H1 (cell line): ENCODE data around the gene PTK6. TPM values are rescaled to one million over a fixed set of nuclear protein-coding genes. Genes with fewer than 3 reads are reported as not detected.

Source experiments
- POLR2A ChIP-seq, 2 experiments: IDR thresholded peaks; 1 replicate in 1 of 2; 2 replicates in 1 of 2; pipeline ENCODE4 v1.6.1; 2011; ENCODE audit warnings: low read depth in 2 of 2, low read length in 2 of 2, mild to moderate bottlenecking in 2 of 2; ENCODE audit errors: control extremely low read depth in 1 of 2
- SP1 ChIP-seq: IDR thresholded peaks from 2 replicates; pipeline ENCODE4 v1.6.1; 2011; ENCODE audit warnings: low read depth, low read length
- polyA plus RNA-seq, 7 experiments: library from polyadenylated mRNA; depleted of rRNA in 3 of 7; stranded (reverse) in 5 of 7; unstranded in 2 of 7; fragments of >200 nt in 5 of 7; fragments of 200-250 nt in 2 of 7; gene quantifications; 1 replicate in 5 of 7; 2 replicates in 1 of 7; 4 replicates in 1 of 7; pipeline versions ENCODE4 v1.2.1 to v1.2.3, GENCODE V29; 2011 to 2013; ENCODE audit warnings: missing spikeins in 2 of 7, mixed read lengths in 2 of 7
- total RNA-seq: library from RNA; stranded (reverse); fragmentation: NEBNext Ultra II Directional; extraction: Animal tissue kit (Norgen Biotek cat#: 25700); gene quantifications from 2 replicates; pipeline ENCODE4 v1.2.1, GENCODE V29; 2021
- TF ChIP-seq, protein P1 (sequence below), 3 experiments: IDR thresholded peaks; 1 replicate in 2 of 3; 2 replicates in 1 of 3; pipeline versions ENCODE4 v1.5.1 to v1.6.1; 2011; ENCODE audit warnings: low read length in 3 of 3, mild to moderate bottlenecking in 3 of 3, inconsistent platforms in 2 of 3, low read depth in 1 of 3, moderate library complexity in 1 of 3; ENCODE audit not compliant: insufficient read depth in 1 of 3; ENCODE audit errors: control extremely low read depth in 1 of 3
- TF ChIP-seq, protein P2 (sequence below): fragments of 300-600 bp; sonication (generic); IDR thresholded peaks from 2 replicates; pipeline ENCODE4 v1.7.1; 2012; ENCODE audit warnings: low read length, moderate library complexity, mild to moderate bottlenecking, inconsistent platforms; ENCODE audit not compliant: insufficient replicate concordance

The PTK6 gene
- total and polyA plus RNA-seq, 2 of the 8 experiments (the other 6 are each of a cell fraction or from before 2014, with no cell fraction given), result 0.12 to 0.19 TPM

DNA sequence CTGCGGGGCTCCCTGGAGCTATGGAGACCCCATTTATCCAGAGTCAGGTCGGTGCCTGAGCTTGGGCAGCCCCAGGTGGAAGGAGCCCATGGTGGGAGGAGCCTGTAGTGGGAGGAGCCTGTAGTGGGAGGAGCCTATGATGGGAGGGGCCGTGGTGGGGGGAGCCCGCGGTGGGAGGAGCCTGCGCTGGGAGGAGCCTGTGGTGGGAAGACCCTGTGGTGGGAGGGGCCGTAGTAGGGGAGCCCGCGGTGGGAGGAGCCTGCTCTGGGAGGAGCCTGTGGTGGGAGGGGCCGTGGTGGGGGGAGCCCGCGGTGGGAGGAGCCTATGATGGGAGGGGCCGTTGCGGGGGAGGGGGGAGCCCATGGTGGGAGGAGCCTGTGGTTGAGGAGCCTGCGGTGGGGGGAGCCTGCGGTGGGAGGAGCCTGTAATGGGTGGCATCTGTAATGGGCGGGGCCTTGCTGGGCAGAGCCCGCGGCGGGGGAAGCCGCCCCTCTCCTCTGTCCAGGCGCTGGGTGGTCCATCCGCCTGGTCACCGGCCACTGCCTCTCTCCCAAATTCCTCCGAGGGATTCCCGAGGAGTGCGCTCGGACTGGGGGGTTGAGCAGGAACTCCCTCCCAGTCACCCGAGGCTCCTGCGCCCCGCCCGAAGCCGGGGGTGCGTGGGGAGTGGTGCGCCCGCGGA lies 16.2 kb upstream of the PTK6 start (continued):
- TF ChIP-seq, protein P1, sequence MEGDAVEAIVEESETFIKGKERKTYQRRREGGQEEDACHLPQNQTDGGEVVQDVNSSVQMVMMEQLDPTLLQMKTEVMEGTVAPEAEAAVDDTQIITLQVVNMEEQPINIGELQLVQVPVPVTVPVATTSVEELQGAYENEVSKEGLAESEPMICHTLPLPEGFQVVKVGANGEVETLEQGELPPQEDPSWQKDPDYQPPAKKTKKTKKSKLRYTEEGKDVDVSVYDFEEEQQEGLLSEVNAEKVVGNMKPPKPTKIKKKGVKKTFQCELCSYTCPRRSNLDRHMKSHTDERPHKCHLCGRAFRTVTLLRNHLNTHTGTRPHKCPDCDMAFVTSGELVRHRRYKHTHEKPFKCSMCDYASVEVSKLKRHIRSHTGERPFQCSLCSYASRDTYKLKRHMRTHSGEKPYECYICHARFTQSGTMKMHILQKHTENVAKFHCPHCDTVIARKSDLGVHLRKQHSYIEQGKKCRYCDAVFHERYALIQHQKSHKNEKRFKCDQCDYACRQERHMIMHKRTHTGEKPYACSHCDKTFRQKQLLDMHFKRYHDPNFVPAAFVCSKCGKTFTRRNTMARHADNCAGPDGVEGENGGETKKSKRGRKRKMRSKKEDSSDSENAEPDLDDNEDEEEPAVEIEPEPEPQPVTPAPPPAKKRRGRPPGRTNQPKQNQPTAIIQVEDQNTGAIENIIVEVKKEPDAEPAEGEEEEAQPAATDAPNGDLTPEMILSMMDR (IDR thresholded peaks at IDR 0.05; ENCODE audit: control extremely low read depth in 1 of 3, insufficient read depth in 1 of 3, low read depth in 1 of 3, low read length in 3 of 3), result no peak
- TF ChIP-seq, protein P2, sequence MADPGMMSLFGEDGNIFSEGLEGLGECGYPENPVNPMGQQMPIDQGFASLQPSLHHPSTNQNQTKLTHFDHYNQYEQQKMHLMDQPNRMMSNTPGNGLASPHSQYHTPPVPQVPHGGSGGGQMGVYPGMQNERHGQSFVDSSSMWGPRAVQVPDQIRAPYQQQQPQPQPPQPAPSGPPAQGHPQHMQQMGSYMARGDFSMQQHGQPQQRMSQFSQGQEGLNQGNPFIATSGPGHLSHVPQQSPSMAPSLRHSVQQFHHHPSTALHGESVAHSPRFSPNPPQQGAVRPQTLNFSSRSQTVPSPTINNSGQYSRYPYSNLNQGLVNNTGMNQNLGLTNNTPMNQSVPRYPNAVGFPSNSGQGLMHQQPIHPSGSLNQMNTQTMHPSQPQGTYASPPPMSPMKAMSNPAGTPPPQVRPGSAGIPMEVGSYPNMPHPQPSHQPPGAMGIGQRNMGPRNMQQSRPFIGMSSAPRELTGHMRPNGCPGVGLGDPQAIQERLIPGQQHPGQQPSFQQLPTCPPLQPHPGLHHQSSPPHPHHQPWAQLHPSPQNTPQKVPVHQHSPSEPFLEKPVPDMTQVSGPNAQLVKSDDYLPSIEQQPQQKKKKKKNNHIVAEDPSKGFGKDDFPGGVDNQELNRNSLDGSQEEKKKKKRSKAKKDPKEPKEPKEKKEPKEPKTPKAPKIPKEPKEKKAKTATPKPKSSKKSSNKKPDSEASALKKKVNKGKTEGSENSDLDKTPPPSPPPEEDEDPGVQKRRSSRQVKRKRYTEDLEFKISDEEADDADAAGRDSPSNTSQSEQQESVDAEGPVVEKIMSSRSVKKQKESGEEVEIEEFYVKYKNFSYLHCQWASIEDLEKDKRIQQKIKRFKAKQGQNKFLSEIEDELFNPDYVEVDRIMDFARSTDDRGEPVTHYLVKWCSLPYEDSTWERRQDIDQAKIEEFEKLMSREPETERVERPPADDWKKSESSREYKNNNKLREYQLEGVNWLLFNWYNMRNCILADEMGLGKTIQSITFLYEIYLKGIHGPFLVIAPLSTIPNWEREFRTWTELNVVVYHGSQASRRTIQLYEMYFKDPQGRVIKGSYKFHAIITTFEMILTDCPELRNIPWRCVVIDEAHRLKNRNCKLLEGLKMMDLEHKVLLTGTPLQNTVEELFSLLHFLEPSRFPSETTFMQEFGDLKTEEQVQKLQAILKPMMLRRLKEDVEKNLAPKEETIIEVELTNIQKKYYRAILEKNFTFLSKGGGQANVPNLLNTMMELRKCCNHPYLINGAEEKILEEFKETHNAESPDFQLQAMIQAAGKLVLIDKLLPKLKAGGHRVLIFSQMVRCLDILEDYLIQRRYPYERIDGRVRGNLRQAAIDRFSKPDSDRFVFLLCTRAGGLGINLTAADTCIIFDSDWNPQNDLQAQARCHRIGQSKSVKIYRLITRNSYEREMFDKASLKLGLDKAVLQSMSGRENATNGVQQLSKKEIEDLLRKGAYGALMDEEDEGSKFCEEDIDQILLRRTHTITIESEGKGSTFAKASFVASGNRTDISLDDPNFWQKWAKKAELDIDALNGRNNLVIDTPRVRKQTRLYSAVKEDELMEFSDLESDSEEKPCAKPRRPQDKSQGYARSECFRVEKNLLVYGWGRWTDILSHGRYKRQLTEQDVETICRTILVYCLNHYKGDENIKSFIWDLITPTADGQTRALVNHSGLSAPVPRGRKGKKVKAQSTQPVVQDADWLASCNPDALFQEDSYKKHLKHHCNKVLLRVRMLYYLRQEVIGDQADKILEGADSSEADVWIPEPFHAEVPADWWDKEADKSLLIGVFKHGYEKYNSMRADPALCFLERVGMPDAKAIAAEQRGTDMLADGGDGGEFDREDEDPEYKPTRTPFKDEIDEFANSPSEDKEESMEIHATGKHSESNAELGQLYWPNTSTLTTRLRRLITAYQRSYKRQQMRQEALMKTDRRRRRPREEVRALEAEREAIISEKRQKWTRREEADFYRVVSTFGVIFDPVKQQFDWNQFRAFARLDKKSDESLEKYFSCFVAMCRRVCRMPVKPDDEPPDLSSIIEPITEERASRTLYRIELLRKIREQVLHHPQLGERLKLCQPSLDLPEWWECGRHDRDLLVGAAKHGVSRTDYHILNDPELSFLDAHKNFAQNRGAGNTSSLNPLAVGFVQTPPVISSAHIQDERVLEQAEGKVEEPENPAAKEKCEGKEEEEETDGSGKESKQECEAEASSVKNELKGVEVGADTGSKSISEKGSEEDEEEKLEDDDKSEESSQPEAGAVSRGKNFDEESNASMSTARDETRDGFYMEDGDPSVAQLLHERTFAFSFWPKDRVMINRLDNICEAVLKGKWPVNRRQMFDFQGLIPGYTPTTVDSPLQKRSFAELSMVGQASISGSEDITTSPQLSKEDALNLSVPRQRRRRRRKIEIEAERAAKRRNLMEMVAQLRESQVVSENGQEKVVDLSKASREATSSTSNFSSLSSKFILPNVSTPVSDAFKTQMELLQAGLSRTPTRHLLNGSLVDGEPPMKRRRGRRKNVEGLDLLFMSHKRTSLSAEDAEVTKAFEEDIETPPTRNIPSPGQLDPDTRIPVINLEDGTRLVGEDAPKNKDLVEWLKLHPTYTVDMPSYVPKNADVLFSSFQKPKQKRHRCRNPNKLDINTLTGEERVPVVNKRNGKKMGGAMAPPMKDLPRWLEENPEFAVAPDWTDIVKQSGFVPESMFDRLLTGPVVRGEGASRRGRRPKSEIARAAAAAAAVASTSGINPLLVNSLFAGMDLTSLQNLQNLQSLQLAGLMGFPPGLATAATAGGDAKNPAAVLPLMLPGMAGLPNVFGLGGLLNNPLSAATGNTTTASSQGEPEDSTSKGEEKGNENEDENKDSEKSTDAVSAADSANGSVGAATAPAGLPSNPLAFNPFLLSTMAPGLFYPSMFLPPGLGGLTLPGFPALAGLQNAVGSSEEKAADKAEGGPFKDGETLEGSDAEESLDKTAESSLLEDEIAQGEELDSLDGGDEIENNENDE, result no peak
- TF ChIP-seq SP1 (peak; percentile 73), POLR2A (IDR thresholded peaks at IDR 0.05; ENCODE audit: control extremely low read depth in 1 of 2, low read depth in 2 of 2, low read length in 2 of 2) (0 out of 3 replicates have a peak, but pooled peaks of 1 of the 2 experiments have one; percentile 36)
